HepG2 (cell line): Measurements from ENCODE around the gene SMYD2. TPM values are rescaled to one million over a fixed set of nuclear protein-coding genes. Genes with fewer than 3 reads are reported as not detected.
A peak's percentile ranks its signal among the peaks of the same experiment; 100 is the strongest.

Experiments used
- BRCA1 ChIP-seq: sonication (generic); formaldehyde crosslinking; IDR thresholded peaks from 2 replicates; pipeline ENCODE4 v1.4.0; 2020; ENCODE audit warnings: missing genetic modification reagents
- NRL ChIP-seq: sonication (generic); formaldehyde crosslinking; IDR thresholded peaks from 2 replicates; pipeline ENCODE4 v1.5.0; 2020; ENCODE audit warnings: missing genetic modification reagents, mild to moderate bottlenecking, moderate library complexity, borderline replicate concordance
- PHB2 ChIP-seq: fragments of 450-650 bp; IDR thresholded peaks from 2 replicates; pipeline ENCODE4 v1.6.1; 2018; ENCODE audit not compliant: partially characterized antibody
- SAP130 ChIP-seq: IDR thresholded peaks from 2 replicates; pipeline ENCODE4 v1.6.1; 2016; ENCODE audit warnings: low read depth
- SRF ChIP-seq: IDR thresholded peaks from 2 replicates; pipeline ENCODE4 v1.6.1; 2011; ENCODE audit warnings: mild to moderate bottlenecking, low read depth, low read length, moderate library complexity
- TRIM24 ChIP-seq: sonication (generic); formaldehyde crosslinking; IDR thresholded peaks from 2 replicates; pipeline ENCODE4 v1.8.0; 2022; ENCODE audit warnings: mild to moderate bottlenecking, missing genetic modification reagents
- YEATS2 ChIP-seq: sonication (generic); formaldehyde crosslinking; IDR thresholded peaks from 2 replicates; pipeline ENCODE4 v1.4.0; 2020; ENCODE audit warnings: missing genetic modification reagents, borderline replicate concordance
- ZNF282 ChIP-seq: fragments of 450-650 bp; IDR thresholded peaks from 2 replicates; pipeline ENCODE4 v1.6.1; 2018; ENCODE audit not compliant: partially characterized antibody
- ZNF34 ChIP-seq: sonication (generic); formaldehyde crosslinking; IDR thresholded peaks from 2 replicates; pipeline ENCODE4 v1.4.0; 2020; ENCODE audit warnings: mild to moderate bottlenecking, missing genetic modification reagents, borderline replicate concordance
- ZNF670 ChIP-seq: sonication (generic); formaldehyde crosslinking; IDR thresholded peaks from 2 replicates; pipeline ENCODE4 v1.8.0; 2022; ENCODE audit warnings: mild to moderate bottlenecking, missing genetic modification reagents, borderline replicate concordance
- ZNF720 ChIP-seq: sonication (generic); formaldehyde crosslinking; IDR thresholded peaks from 2 replicates; pipeline ENCODE4 v1.4.0; 2020; ENCODE audit warnings: missing genetic modification reagents
- ZNF737 ChIP-seq: sonication (generic); formaldehyde crosslinking; IDR thresholded peaks from 2 replicates; pipeline ENCODE4 v1.5.0; 2020; ENCODE audit warnings: missing genetic modification reagents, mild to moderate bottlenecking, borderline replicate concordance
- ZSCAN25 ChIP-seq: sonication (generic); formaldehyde crosslinking; IDR thresholded peaks from 2 replicates; pipeline ENCODE4 v1.8.0; 2022; ENCODE audit warnings: mild to moderate bottlenecking, missing genetic modification reagents
- polyA plus RNA-seq, 8 experiments: library from polyadenylated mRNA; depleted of rRNA in 3 of 8; stranded (reverse) in 7 of 8; unstranded in 1 of 8; fragments of >200 nt; fragmentation: Illumina TruSeq in 4 of 8; extraction: Trizol in 4 of 8; gene quantifications; 2 replicates each; pipeline versions ENCODE4 v1.2.1 to v1.2.3, GENCODE V29; 2011 to 2016; ENCODE audit warnings: low read depth in 4 of 8, missing spikeins in 1 of 8, mixed read lengths in 1 of 8; ENCODE audit not compliant: insufficient read depth in 1 of 8
- total RNA-seq, 5 experiments: library from RNA; depleted of rRNA; stranded (reverse); fragments of >200 nt; fragmentation: Illumina TruSeq; extraction: Trizol; gene quantifications; 2 replicates each; pipeline ENCODE4 v1.2.3, GENCODE V29; 2016; ENCODE audit warnings: low read depth in 1 of 5
- TF ChIP-seq, protein P1 (sequence below): sonication (generic); formaldehyde crosslinking; IDR thresholded peaks from 2 replicates; pipeline ENCODE4 v1.4.0; 2020; ENCODE audit warnings: mild to moderate bottlenecking, missing genetic modification reagents
- TF ChIP-seq, protein P2 (sequence below): sonication (generic); formaldehyde crosslinking; IDR thresholded peaks from 2 replicates; pipeline ENCODE4 v1.4.0; 2020; ENCODE audit warnings: missing genetic modification reagents, mild to moderate bottlenecking, borderline replicate concordance
- TF ChIP-seq, protein P3 (sequence below): sonication (generic); formaldehyde crosslinking; IDR thresholded peaks from 2 replicates; pipeline ENCODE4 v1.5.1; 2020; ENCODE audit warnings: missing genetic modification reagents, mild to moderate bottlenecking, borderline replicate concordance
- TF ChIP-seq, protein P4 (sequence below): sonication (generic); formaldehyde crosslinking; IDR thresholded peaks from 2 replicates; pipeline ENCODE4 v1.4.0; 2020; ENCODE audit warnings: missing genetic modification reagents
- TF ChIP-seq, protein P5 (sequence below): sonication (generic); formaldehyde crosslinking; IDR thresholded peaks from 2 replicates; pipeline ENCODE4 v1.5.0; 2020; ENCODE audit warnings: missing genetic modification reagents
- TF ChIP-seq, protein P6 (sequence below): sonication (generic); formaldehyde crosslinking; IDR thresholded peaks from 2 replicates; pipeline ENCODE4 v1.4.0; 2020; ENCODE audit warnings: mild to moderate bottlenecking, missing genetic modification reagents

SMYD2 gene
- total and polyA plus RNA-seq, 2 of the 13 experiments (the other 11 are each of a cell fraction or from before 2014, with no cell fraction given) = 72.7 to 139 TPM

DNA sequence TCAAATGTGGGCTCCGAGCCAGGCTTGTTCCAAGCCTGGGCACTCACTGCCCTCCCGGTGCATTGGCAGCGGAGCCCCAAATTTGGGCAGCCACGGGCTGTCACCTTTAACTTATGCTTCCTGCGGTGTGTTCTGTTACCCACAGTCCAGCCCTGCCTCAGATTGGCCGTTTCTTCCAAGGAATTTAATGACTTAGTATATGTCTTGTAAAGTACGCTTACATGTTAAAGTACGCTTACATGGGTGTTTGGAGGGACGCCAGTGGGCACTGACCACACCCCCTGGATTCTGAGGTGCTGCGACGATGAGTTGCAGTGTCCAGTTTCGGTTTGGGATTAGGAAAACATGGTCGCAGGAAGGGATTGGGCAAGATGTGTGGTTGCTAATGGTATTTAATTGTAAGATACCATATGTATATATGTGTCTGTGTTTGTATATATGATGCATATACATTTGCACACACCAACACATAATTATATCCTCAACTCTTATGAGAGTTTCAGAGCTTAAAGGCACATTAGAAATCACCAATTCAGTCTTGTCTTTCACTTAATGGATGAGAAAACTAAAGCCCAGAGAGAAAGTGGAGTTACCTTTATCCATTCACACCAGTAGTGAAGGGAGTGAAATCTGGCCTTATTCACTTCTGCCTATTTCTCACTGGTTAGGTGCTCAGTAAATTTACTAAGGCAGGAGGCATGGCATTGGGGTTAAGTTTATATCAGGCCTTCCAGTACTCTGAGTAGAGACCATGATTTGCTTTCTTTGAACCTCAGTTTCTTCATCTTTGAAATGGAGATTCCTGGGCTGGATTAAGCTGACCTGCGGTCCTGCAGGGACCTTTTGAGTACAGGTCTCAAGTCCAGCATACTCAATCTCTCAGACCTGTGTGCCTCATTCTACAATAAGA lies 1.0 kb downstream of the SMYD2 start (continued):
- TF ChIP-seq ZNF670 (no peak), ZNF720 (CRISPR knock-in tag) (no peak), YEATS2 (CRISPR knock-in tag) (no peak), ZNF282 (no peak), SAP130 (CRISPR knock-in tag) (peak; percentile 38; the same call in 1 of the 2 replicates), PHB2 (no peak), BRCA1 (CRISPR knock-in tag) (0 out of 2 replicates have a peak, but pooled peaks have one; percentile 40), ZNF737 (no peak), ZSCAN25 (no peak), NRL (no peak), ZNF34 (CRISPR knock-in tag) (no peak), TRIM24 (CRISPR knock-in tag) (no peak), SRF (no peak)
- TF ChIP-seq, protein P1, sequence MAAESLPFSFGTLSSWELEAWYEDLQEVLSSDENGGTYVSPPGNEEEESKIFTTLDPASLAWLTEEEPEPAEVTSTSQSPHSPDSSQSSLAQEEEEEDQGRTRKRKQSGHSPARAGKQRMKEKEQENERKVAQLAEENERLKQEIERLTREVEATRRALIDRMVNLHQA (CRISPR knock-in tag) = no peak
- TF ChIP-seq, protein P2, sequence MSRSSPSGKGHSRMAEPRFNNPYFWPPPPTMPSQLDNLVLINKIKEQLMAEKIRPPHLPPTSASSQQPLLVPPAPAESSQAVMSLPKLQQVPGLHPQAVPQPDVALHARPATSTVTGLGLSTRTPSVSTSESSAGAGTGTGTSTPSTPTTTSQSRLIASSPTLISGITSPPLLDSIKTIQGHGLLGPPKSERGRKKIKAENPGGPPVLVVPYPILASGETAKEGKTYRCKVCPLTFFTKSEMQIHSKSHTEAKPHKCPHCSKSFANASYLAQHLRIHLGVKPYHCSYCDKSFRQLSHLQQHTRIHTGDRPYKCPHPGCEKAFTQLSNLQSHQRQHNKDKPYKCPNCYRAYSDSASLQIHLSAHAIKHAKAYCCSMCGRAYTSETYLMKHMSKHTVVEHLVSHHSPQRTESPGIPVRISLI (CRISPR knock-in tag) = no peak
- TF ChIP-seq, protein P3, sequence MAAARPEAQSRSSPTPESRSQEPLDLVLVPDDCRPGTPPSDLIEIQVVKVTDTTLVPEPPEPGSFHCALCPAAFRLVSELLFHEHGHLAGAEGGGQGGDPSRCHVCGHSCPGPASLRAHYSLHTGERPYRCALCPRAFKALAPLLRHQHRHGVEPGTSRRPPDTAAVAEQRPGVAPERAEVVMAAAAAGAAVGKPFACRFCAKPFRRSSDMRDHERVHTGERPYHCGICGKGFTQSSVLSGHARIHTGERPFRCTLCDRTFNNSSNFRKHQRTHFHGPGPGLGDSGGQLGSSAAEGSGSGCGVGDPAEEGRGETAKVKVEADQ (CRISPR knock-in tag) = no peak
- TF ChIP-seq, protein P4, sequence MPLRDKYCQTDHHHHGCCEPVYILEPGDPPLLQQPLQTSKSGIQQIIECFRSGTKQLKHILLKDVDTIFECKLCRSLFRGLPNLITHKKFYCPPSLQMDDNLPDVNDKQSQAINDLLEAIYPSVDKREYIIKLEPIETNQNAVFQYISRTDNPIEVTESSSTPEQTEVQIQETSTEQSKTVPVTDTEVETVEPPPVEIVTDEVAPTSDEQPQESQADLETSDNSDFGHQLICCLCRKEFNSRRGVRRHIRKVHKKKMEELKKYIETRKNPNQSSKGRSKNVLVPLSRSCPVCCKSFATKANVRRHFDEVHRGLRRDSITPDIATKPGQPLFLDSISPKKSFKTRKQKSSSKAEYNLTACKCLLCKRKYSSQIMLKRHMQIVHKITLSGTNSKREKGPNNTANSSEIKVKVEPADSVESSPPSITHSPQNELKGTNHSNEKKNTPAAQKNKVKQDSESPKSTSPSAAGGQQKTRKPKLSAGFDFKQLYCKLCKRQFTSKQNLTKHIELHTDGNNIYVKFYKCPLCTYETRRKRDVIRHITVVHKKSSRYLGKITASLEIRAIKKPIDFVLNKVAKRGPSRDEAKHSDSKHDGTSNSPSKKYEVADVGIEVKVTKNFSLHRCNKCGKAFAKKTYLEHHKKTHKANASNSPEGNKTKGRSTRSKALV = no peak
- TF ChIP-seq, protein P5, sequence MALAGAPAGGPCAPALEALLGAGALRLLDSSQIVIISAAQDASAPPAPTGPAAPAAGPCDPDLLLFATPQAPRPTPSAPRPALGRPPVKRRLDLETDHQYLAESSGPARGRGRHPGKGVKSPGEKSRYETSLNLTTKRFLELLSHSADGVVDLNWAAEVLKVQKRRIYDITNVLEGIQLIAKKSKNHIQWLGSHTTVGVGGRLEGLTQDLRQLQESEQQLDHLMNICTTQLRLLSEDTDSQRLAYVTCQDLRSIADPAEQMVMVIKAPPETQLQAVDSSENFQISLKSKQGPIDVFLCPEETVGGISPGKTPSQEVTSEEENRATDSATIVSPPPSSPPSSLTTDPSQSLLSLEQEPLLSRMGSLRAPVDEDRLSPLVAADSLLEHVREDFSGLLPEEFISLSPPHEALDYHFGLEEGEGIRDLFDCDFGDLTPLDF (CRISPR knock-in tag) = no peak
- TF ChIP-seq, protein P6, sequence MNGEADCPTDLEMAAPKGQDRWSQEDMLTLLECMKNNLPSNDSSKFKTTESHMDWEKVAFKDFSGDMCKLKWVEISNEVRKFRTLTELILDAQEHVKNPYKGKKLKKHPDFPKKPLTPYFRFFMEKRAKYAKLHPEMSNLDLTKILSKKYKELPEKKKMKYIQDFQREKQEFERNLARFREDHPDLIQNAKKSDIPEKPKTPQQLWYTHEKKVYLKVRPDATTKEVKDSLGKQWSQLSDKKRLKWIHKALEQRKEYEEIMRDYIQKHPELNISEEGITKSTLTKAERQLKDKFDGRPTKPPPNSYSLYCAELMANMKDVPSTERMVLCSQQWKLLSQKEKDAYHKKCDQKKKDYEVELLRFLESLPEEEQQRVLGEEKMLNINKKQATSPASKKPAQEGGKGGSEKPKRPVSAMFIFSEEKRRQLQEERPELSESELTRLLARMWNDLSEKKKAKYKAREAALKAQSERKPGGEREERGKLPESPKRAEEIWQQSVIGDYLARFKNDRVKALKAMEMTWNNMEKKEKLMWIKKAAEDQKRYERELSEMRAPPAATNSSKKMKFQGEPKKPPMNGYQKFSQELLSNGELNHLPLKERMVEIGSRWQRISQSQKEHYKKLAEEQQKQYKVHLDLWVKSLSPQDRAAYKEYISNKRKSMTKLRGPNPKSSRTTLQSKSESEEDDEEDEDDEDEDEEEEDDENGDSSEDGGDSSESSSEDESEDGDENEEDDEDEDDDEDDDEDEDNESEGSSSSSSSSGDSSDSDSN (CRISPR knock-in tag) = no peak
